GM21528 (cell line): ENCODE results near the gene AP3B1.
"Not testable (repeated sequence)": the region's sequence is repeated elsewhere in the genome, so short reads cannot be mapped to it uniquely, and the experiment has no call there.

ENCODE experiments used
- ATAC-seq: cut with Tn5 transposase; IDR thresholded peaks from one replicate; pipeline ENCODE4 v1.9.1; 2021; ENCODE audit warnings: mild to moderate bottlenecking, moderate library complexity; ENCODE audit not compliant: unreplicated experiment, low FRiP score

The AP3B1 gene

DNA sequence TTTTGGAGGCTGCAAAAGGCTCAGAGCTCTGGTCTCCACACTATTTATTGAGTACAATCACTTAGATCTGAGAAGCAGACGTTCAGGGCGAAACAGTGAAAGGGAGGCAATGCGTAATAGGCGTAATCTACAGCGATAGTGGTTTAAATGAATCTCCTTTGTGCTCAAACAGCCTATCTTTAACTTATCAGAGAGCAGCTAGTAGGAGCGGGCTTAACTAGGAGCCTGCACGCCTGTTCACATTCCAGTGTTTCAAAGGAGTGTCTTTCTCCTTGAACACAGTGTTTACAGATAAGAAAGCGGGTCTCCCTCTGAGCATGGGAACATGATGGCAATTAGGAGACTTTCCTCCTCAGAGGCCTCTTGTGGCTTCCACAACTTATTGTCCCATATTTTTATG lies 49.4 kb downstream of the AP3B1 start:
- ATAC-seq, result no peak

GRCh38 chr5:78243639-78244038 lies 50.9 kb downstream of the AP3B1 start:
- ATAC-seq, result no peak

- ATAC-seq, result no peak
Observed at GRCh38 chr5:78243091-78243490, 51.4 kb downstream of the AP3B1 start.

DNA sequence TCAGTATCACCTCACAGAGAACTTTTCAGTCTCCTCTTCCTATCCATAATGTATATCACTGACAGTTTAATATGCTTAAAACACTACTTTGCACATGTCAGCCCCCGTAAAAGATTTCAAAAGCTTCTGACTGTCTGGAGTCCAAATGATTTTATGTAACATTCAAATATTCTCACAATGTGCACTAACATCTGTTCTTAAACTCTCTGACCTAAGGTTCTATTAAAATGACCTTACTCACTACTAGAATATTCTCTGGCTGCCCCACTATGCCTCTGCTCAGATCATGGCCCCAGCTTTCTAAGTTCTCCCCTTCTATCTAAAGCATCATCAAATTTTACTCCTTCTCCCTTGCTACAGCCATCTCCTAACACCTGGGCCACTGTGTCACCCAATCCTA lies 52.5 kb downstream of the AP3B1 start:
- no peak for ATAC-seq

DNA sequence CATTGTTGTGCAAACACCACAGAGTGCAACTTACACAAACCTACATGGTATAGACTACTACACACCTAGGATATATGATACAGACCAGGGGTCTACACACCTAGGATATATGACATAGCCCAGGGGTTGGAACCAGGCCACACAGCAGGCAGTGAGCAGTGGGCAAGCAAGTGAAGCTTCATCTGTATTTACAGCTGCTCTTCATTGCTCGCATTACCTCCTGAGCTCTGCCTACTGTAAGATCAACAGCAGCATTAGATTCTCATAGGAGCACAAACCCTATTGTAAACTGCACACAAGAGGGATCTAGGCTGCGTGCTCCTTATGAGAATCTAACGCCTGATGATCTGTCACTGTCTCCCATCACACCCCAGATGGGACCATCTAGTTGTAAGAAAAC lies 56.6 kb downstream of the AP3B1 start:
- ATAC-seq, result no peak

- no peak for ATAC-seq
Observed at GRCh38 chr5:78236046-78236445, 58.5 kb downstream of the AP3B1 start.

- no peak for ATAC-seq
Observed at GRCh38 chr5:78235289-78235688, 59.2 kb downstream of the AP3B1 start.

GRCh38 chr5:78234804-78235203 lies 59.7 kb downstream of the AP3B1 start:
- ATAC-seq, result no peak

DNA sequence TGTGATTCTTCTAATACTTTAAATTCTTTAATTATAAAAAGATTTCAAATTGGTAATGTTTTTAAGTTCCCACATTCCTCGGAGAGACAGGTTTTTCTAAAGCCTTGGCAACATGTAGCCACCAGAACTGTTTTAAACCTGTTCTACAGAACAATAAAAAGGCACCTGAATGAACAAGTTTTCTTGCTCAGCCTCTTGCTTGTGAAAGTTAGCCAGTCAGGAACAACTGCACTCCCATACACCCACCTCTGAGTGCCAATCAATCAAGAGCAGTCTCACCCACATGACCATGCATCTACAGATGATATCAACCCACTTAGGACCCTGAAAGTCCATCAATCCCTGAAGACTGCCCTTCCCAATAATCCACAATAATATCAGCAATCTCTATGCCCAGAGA lies 62.3 kb downstream of the AP3B1 start:
- no peak for ATAC-seq

DNA sequence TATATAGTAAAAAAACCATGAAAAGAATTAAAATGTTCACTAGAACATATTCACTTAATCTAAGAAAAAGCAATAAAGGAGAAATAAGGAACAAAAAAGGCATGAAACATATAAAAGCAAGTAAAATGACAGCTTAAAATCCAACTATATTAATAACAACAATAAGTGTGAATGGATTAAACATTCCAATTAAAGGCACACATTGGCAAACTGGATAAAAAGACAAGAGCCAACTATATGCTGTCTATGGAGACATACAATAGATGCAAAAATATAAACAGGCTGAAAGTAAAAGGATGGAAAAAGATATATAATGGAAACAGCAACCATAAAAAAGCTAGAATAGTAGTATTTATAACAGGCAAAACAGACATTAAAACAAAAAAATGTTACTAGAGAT lies 70.1 kb downstream of the AP3B1 start:
- no peak for ATAC-seq

GRCh38 chr5:78221964-78222451 lies 72.5 kb downstream of the AP3B1 start:
- peak; percentile 99 for ATAC-seq

DNA sequence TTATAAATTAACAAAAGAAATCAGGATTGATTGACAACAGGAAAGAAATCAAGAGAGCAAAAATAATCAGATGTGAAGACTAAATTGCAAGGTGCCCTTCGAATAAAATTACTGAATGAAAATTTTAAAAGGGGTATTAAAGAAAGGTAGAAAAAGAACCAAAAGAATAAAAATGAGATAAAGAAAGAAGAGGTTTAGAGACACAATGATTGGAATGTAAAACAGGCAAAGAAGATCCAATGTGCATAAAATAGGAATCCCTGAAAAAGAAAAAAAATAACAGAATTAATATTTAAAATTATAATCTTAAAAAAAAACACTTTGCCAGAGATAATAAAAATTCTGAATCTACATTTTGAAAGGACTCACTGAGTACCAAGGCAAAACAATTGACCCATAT lies 73.0 kb downstream of the AP3B1 start:
- no peak for ATAC-seq

- no peak for ATAC-seq
Observed at GRCh38 chr5:78215972-78216371, 78.5 kb downstream of the AP3B1 start.

- ATAC-seq, result no peak
Observed at GRCh38 chr5:78215565-78215964, 78.9 kb downstream of the AP3B1 start.

DNA sequence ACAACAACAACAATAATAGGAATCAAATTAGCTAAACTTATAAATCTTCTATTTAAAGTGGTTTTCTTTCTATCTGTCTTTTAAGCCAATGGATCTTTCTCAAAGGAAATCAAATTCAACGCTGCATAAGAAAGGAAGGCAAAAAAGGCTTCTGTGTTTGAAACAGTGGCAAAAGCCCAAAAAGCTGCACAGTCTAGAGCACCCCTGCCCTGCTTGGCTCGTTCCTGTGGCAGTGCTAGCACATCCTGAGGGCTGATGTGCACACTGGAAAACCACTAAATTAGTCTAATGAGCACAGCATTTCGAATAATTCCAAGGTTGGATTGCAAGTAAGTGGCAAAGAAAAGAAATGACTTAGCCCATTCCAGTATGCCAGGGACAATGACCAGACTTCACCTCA lies 80.7 kb downstream of the AP3B1 start:
- no peak for ATAC-seq

- ATAC-seq, result no peak
Observed at GRCh38 chr5:78211052-78211451, 83.4 kb downstream of the AP3B1 start.

GRCh38 chr5:78204241-78204640 lies 90.3 kb downstream of the AP3B1 start:
- no peak for ATAC-seq

DNA sequence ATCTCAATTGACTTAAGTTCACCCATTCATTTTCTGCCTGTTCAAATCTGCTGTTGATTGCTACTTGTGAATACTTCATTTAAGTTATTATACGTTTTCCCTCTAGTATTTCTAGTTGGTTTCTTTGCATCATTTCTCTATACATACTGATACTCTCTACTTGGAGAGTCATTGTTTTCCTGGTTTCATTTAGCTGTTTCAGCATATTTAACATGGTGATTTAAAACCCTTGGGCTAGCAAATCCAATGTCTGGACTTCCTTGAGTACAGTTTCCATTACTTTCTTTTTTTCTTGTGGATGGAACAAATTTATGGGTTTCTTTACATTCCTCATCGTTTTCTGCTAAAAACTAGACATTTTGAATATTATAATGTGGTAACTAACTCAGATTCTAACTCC lies 90.7 kb downstream of the AP3B1 start:
- ATAC-seq, result no peak

- ATAC-seq, result no peak
Observed at GRCh38 chr5:78190402-78190801, 104.1 kb downstream of the AP3B1 start.

- ATAC-seq, result not testable (repeated sequence)
Observed at GRCh38 chr5:78188681-78189080, 105.8 kb downstream of the AP3B1 start.

DNA sequence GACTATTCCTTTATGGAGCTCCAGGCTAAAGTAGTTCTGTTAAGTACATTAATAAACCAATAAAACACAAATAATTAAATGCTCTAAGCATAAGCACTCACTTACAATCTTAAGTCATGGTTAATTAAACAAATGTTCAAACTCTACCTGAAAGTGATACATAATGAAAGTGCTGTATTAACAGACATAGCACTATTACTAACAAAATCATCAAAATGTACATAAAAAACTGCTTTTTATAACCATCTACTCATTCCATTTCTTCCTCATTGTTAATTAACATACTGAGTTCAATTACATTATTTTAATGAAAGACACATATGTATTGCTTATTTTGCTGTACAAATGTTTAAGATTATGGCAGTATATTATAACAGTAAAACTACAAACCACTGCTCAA lies 107.3 kb downstream of the AP3B1 start:
- no peak for ATAC-seq

DNA sequence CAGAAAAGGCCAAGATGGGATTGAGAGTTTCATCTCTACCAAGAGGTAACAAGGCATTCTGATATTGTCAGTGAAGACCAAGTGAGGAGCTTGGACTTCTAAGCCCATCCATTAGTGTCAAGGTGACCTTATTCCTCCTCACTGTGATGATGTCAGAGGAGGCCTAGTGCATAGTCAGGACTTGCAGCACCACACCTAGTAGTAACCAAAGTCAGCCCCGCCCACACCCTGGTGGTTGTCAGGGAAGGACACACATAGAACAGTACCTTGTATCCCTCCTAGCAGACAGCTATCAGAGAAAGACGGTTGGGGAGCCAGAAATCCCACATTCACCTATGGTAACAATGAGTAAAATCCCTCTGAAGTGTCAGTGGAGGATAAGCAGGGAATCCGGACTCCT lies 111.7 kb downstream of the AP3B1 start:
- ATAC-seq, result no peak

- ATAC-seq, result no peak
Observed at GRCh38 chr5:78178356-78178755, 116.1 kb downstream of the AP3B1 start.
